DND-41 (cell line): ENCODE results near the gene JAK1.

ENCODE experiments used
- ATAC-seq: fragments of 200-7000 bp; cut with Tn5 transposase; 3 replicates; pipeline ENCODE4 v1.9.1; 2021; ENCODE audit warnings: low read depth; ENCODE audit not compliant: insufficient read depth
- DNase-seq: peaks from one replicate; pipeline ENCODE4 v3.0.0-alpha.2; 2020
- H2AFZ ChIP-seq: 2 replicates; pipeline ENCODE4 v1.6.0; 2012; ENCODE audit warnings: low read depth, low read length
- H3K27ac ChIP-seq: 2 replicates; pipeline ENCODE4 v1.5.1; 2012; ENCODE audit warnings: low read length, inconsistent platforms
- H3K27me3 ChIP-seq: fragments of 200-600 bp; sonication (generic); 2 replicates; pipeline ENCODE4 v1.6.0; 2012; ENCODE audit warnings: low read length, mild to moderate bottlenecking, inconsistent platforms; ENCODE audit not compliant: insufficient read depth, poor library complexity
- H3K36me3 ChIP-seq: 2 replicates; pipeline ENCODE4 v1.5.1; 2012; ENCODE audit warnings: low read length, inconsistent platforms; ENCODE audit not compliant: insufficient read depth
- H3K4me1 ChIP-seq: 2 replicates; pipeline ENCODE4 v1.5.1; 2012; ENCODE audit warnings: mild to moderate bottlenecking, low read length; ENCODE audit not compliant: insufficient read depth
- H3K4me2 ChIP-seq: 2 replicates; pipeline ENCODE4 v1.6.0; 2012; ENCODE audit warnings: mild to moderate bottlenecking, moderate library complexity, low read length, inconsistent platforms; ENCODE audit not compliant: insufficient read depth
- H3K4me3 ChIP-seq, 2 experiments: fragments of 200-600 bp in 1 of 2; shearing (Covaris generic) in 1 of 2; 2 replicates each; pipeline ENCODE4 v1.5.1; 2012 to 2016; ENCODE audit warnings: inconsistent platforms in 2 of 2, low read length in 2 of 2, mild to moderate bottlenecking in 2 of 2, low read depth in 1 of 2, moderate library complexity in 1 of 2
- H3K79me2 ChIP-seq: 2 replicates; pipeline ENCODE4 v1.6.0; 2012; ENCODE audit warnings: low read length, inconsistent platforms; ENCODE audit not compliant: insufficient read depth
- H3K9ac ChIP-seq: 2 replicates; pipeline ENCODE4 v1.6.0; 2012; ENCODE audit warnings: low read depth, mild to moderate bottlenecking, inconsistent platforms, low read length, moderate library complexity
- H3K9me3 ChIP-seq: 2 replicates; pipeline ENCODE4 v1.5.1; 2012; ENCODE audit warnings: low read length, moderate library complexity, mild to moderate bottlenecking, inconsistent platforms; ENCODE audit not compliant: insufficient read depth, severe bottlenecking
- H4K20me1 ChIP-seq: 2 replicates; pipeline ENCODE4 v1.6.0; 2012; ENCODE audit warnings: low read length; ENCODE audit not compliant: insufficient read depth
- EZH2 ChIP-seq: IDR thresholded peaks from 3 replicates; pipeline ENCODE4 v1.6.1; 2012; ENCODE audit warnings: borderline replicate concordance, low read depth, mild to moderate bottlenecking, moderate library complexity, low read length, inconsistent platforms; ENCODE audit not compliant: severe bottlenecking
- TF ChIP-seq, protein P1 (sequence below): IDR thresholded peaks from 2 replicates; pipeline ENCODE4 v1.5.1; 2012; ENCODE audit warnings: borderline replicate concordance, low read length, moderate library complexity, mild to moderate bottlenecking; ENCODE audit not compliant: poor library complexity, severe bottlenecking; ENCODE audit errors: extremely low read depth

Gene JAK1

DNA sequence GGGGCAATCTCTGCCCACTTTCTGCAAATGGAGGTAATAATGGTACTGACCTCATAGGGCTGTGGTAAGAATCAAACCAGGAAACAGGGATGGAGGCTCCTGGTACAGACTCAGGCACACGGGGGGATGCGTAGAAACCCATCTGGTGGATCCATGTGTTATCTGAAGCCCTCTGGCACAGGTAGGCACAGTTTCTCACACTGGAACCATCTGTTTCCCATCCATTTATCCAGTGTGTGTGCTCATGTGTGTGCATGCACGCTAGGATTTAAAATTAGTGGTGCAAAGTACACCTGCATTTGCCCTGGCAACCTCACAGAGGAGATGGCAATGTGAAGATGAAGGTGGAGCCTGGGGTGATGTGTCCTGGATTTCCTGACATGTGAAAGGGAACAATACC is 118.2 kb downstream of the JAK1 start:
- TF ChIP-seq EZH2 = no peak
- TF ChIP-seq, protein P1, sequence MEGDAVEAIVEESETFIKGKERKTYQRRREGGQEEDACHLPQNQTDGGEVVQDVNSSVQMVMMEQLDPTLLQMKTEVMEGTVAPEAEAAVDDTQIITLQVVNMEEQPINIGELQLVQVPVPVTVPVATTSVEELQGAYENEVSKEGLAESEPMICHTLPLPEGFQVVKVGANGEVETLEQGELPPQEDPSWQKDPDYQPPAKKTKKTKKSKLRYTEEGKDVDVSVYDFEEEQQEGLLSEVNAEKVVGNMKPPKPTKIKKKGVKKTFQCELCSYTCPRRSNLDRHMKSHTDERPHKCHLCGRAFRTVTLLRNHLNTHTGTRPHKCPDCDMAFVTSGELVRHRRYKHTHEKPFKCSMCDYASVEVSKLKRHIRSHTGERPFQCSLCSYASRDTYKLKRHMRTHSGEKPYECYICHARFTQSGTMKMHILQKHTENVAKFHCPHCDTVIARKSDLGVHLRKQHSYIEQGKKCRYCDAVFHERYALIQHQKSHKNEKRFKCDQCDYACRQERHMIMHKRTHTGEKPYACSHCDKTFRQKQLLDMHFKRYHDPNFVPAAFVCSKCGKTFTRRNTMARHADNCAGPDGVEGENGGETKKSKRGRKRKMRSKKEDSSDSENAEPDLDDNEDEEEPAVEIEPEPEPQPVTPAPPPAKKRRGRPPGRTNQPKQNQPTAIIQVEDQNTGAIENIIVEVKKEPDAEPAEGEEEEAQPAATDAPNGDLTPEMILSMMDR = no peak
- Histone ChIP-seq H3K9ac (no peak overlapping the region), H3K4me2 (no peak overlapping the region), H3K79me2 (no peaks in the 10 kb centered on the region), H4K20me1 (no peaks in the 10 kb centered on the region; the same call in 1 of the 2 replicates), H2AFZ (no peak overlapping the region), H3K4me1 (no peaks in the 10 kb centered on the region), H3K36me3 (peaks cover 98% of the 10 kb centered on the region), H3K9me3 (no peaks in the 10 kb centered on the region), H3K27me3 (no peaks in the 10 kb centered on the region), H3K27ac (no peak overlapping the region), H3K4me3 (no peak overlapping the region)
- no peak for DNase-seq
- no peak for ATAC-seq

DNA sequence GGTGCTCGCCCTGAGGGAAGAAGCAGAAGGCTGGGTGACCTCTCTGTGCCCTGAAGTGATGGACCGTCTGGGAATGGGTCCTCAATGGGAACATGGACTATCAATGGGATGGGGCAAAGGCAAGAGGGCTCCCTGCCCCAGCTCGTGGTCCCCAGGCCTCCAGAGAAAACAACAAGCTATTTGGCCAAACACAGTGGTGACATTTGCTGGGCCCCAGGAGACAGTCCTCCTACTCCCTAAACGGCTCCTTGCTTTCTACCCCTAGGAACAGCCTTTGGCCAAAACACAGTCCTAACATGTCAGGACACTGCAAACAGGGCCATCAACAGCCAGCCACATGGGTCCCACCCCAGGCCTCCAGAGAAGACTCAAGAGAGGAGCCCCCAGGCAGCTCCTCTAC is 118.7 kb downstream of the JAK1 start:
- ATAC-seq (no peak), DNase-seq (no peak)
- TF ChIP-seq EZH2 = no peak
- TF ChIP-seq, protein P1 = no peak
- H3K4me1 ChIP-seq = no peaks in the 10 kb centered on the region
- H4K20me1 ChIP-seq = no peaks in the 10 kb centered on the region; the same call in 1 of the 2 replicates
- no peak overlapping the region for H3K9ac ChIP-seq
- no peaks in the 10 kb centered on the region for H3K27me3 ChIP-seq
- H3K36me3 ChIP-seq = peaks cover 98% of the 10 kb centered on the region
- no peaks in the 10 kb centered on the region for H3K79me2 ChIP-seq
- no peak overlapping the region for H2AFZ ChIP-seq
- H3K9me3 ChIP-seq = no peaks in the 10 kb centered on the region
- H3K4me3 ChIP-seq = no peak overlapping the region
- no peak overlapping the region for H3K27ac ChIP-seq
- H3K4me2 ChIP-seq = no peak overlapping the region

DNA sequence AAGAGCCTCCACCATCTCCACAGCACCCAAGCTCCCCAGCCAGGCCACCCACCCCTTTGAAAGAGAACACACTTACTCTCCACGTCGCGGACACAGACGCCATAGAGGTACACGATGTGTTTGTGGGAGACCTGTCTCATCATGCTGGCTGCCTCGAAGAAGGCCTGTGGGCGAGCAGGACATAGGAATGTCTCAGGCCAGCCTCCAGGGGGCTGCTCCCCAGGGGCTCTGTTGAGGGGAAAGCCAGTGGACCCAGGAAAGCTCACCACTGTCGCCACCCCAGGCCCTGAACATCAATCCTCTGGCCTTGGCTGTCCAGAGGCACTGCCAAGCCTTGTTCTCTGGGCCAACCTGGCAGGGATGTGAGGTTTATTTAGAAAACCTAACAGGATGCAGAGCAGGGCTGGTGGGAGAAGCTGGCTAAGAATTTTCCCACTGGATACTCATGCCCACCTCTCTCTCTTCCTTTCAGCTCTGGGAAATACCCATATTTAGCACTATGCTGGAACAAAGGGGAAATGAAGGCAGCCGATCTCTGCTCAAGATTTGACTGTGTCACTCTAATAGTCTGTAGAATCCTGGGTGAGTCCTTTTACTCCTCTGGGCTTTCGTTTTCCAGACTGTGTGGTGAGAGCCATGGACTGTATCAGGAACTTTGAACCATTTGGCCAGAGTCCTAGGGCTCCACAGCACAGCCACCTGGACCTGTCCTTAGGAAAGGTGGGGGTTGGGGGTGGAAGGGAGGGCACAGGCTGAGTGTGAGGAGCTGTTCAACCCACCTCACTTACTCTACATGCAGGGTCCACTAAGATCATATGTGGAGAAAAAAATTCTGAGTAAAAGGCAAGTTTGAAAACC is 119.5 kb downstream of the JAK1 start:
- H4K20me1 ChIP-seq = no peaks in the 10 kb centered on the region; the same call in 1 of the 2 replicates
- no peak; the same call in 2 of the 3 replicates for ATAC-seq
- H2AFZ ChIP-seq = no peak overlapping the region
- no peaks in the 10 kb centered on the region for H3K27me3 ChIP-seq
- H3K36me3 ChIP-seq = peaks cover 89% of the 10 kb centered on the region
- no peak overlapping the region for H3K4me3 ChIP-seq
- H3K4me2 ChIP-seq = no peak overlapping the region
- no peak overlapping the region for H3K27ac ChIP-seq
- no peaks in the 10 kb centered on the region for H3K4me1 ChIP-seq
- TF ChIP-seq, protein P1 = no peak
- no peak for TF ChIP-seq EZH2
- no peak overlapping the region for H3K9ac ChIP-seq
- no peaks in the 10 kb centered on the region for H3K79me2 ChIP-seq
- no peaks in the 10 kb centered on the region for H3K9me3 ChIP-seq
- DNase-seq = no peak
